Naive B cell (primary cell): ENCODE measurements around the gene CACNG1. TPM values are rescaled to one million over a fixed set of nuclear protein-coding genes. Genes with fewer than 3 reads are reported as not detected.

Experiments
- ATAC-seq, 2 donors: fragments of 150-1000 bp; cut with Tn5 transposase; 2 replicates each; pipeline ENCODE4 v1.10.0; 2021; ENCODE audit warnings: low read depth in 2 of 2, mild to moderate bottlenecking in 2 of 2, moderate library complexity in 2 of 2
- DNase-seq: peaks from one replicate; pipeline ENCODE4 v3.0.0; 2022
- H3K27ac Mint-ChIP-seq, 6 donors: one replicate each; pipeline ENCODE4 v1.8.0; 2020 to 2022; ENCODE audit warnings: mild to moderate bottlenecking in 6 of 6, mixed read lengths in 6 of 6, moderate library complexity in 5 of 6, inconsistent platforms in 2 of 6
- H3K27me3 Mint-ChIP-seq, 3 donors: one replicate each; pipeline ENCODE4 v1.8.0; 2021 to 2022; ENCODE audit warnings: mixed read lengths in 3 of 3, mild to moderate bottlenecking in 1 of 3
- H3K36me3 Mint-ChIP-seq, 2 donors: one replicate each; pipeline ENCODE4 v1.8.0; 2020 to 2022; ENCODE audit warnings: mixed read lengths in 2 of 2, inconsistent platforms in 1 of 2, mild to moderate bottlenecking in 1 of 2
- H3K4me1 Mint-ChIP-seq, 3 donors: one replicate each; pipeline ENCODE4 v1.8.0; 2020 to 2022; ENCODE audit warnings: mixed read lengths in 3 of 3, inconsistent platforms in 1 of 3, mild to moderate bottlenecking in 1 of 3, moderate library complexity in 1 of 3
- H3K4me3 Mint-ChIP-seq, 8 donors: one replicate each; pipeline ENCODE4 v1.8.0; 2020 to 2022; ENCODE audit warnings: mild to moderate bottlenecking in 8 of 8, mixed read lengths in 8 of 8, moderate library complexity in 8 of 8, inconsistent platforms in 2 of 8
- H3K9me3 Mint-ChIP-seq, 7 donors: one replicate each; pipeline ENCODE4 v1.8.0; 2020 to 2022; ENCODE audit warnings: mixed read lengths in 7 of 7, mild to moderate bottlenecking in 5 of 7, inconsistent platforms in 2 of 7, moderate library complexity in 1 of 7
- polyA plus RNA-seq, 6 donors: library from polyadenylated mRNA; unstranded; fragments of 300-500 nt; fragmentation: Illumina TruSeq; gene quantifications; one replicate each; pipeline ENCODE4 v1.2.3, GENCODE V29; 2021; ENCODE audit warnings: low read depth in 6 of 6

Gene CACNG1
- polyA plus RNA-seq, 6 donors from 2014 or later = not detected

GRCh38 chr17:67105213-67105612 is 60.9 kb downstream of the CACNG1 start:
- ATAC-seq (no peak), DNase-seq (no peak)
- no peaks in the 10 kb centered on the region for H3K9me3 Mint-ChIP-seq
- H3K27me3 Mint-ChIP-seq = no peaks in the 10 kb centered on the region
- H3K36me3 Mint-ChIP-seq = peaks cover 38 to 50% of the 10 kb centered on the region in 2 donors
- H3K4me3 Mint-ChIP-seq = no peak overlapping the region
- peaks cover 10 to 29% (median 23%) of the 10 kb centered on the region in 3 donors for H3K4me1 Mint-ChIP-seq
- no peak overlapping the region for H3K27ac Mint-ChIP-seq

Other genes starting within 250 kb of the CACNG1 start
- gene CACNG5, start 209.4 kb upstream of the CACNG1 start, polyA plus RNA-seq = not detected
- not detected for gene CACNG4, start 79.8 kb upstream of the CACNG1 start, polyA plus RNA-seq
- 10 to 100 TPM; 34.5 to 94.7 (median 75.5) TPM for gene HELZ, start 200.6 kb downstream of the CACNG1 start, polyA plus RNA-seq